CD4-positive, alpha-beta T cell treated with Interferon gamma for 1 hour (primary cell): ENCODE data around the gene ACTBL2.

Experiments used
- DNase-seq: peaks from one replicate; pipeline ENCODE4 v3.0.0-alpha.2; 2020

Gene ACTBL2

GRCh38 chr5:57446966-57447365 lies 35.6 kb downstream of the ACTBL2 start:
- no peak for DNase-seq

DNA sequence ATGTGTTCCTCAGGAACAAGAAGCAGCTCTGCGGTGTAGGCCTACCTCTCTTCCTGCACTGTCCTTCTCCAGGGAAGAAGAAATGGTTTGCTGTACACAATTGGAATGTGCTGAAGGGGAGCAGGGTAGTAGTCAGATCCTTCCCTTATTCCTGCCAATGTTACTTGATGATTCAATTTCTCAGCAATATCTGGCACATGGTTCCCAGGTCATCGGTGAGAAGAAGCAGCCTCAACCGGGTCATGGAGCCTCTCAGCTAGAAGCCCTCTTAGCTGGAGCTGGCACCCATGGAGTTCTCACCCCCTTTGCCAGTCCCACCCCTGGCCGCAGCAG lies 36.9 kb downstream of the ACTBL2 start:
- no peak for DNase-seq

DNA sequence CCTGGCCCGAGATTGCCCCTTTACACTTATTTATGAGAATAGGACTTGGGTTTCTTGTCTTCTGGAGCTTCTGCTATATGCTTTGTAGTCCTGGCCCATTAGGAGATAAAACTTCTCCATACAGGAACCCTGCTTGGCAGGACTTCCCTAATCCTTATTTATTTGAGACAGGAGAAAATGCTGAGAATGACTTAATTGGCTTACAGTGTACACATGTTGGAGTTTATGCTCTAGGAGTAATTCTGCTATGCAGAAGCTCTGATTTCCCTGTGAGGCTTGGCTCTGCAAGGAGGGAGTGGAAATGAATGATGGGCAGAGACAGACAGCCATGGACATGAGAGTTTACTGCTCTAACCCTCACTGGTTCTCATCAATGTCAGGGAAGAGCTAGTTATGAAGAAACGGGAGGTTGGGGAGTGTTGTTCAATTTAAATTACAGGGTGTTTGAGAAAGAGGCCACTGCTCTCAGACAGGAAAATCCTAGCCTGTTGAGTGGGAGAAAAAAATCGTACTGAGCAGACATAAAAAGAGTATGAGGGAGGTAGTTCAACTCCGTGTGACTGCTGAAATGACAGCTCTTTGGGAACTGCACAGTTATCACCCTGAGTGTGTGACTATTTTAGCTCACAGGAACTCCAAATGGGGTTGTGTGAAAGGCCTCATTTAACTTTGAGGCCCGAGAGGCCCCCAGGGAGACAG lies 37.5 kb downstream of the ACTBL2 start:
- no peak for DNase-seq

- DNase-seq, result no peak
Observed at GRCh38 chr5:57442080-57442839, 40.4 kb downstream of the ACTBL2 start.

DNA sequence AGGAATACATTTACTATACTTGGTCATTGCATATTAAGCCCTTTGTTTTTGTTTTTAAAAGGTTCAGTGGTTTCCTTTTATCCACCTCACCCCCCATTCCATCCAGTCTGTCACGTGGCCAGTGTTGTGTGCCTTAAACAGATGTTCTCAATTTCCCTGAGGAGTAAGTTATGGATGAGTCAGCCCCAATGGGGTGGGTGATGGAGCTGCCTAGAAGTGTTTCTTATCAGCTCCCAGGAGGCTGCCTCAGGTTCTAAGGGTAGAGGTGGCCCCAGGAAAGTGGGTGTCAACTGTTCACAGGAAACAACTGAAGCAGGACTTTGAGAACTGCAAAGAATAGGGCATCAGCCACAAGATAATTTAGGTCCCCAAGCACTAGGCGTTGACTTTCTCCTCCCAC lies 41.1 kb downstream of the ACTBL2 start:
- DNase-seq, result no peak

- DNase-seq, result no peak
Observed at GRCh38 chr5:57439601-57440000, 43.0 kb downstream of the ACTBL2 start.

GRCh38 chr5:57437976-57438805 lies 44.4 kb downstream of the ACTBL2 start:
- no peak for DNase-seq

DNA sequence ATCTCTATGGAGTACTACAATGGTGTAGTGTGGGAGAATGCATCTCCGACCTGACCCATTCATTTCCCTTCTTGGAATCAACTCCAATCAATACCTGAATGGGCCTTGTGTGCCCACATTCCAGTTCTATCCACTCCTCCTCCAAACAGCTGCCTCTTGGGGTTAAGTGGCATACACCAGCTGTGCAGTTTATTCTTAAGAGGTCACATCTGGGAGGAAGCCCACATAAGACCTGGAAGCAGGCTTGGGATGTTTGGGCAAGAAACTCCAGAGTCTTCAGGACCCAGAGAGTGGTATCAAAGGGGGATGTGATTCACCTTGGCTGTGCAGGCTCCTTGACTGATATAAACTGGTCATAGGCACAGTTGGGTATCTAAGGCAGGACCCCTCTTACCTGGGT lies 46.0 kb downstream of the ACTBL2 start:
- DNase-seq, result no peak

- DNase-seq, result no peak
Observed at GRCh38 chr5:57435701-57436134, 46.9 kb downstream of the ACTBL2 start.

DNA sequence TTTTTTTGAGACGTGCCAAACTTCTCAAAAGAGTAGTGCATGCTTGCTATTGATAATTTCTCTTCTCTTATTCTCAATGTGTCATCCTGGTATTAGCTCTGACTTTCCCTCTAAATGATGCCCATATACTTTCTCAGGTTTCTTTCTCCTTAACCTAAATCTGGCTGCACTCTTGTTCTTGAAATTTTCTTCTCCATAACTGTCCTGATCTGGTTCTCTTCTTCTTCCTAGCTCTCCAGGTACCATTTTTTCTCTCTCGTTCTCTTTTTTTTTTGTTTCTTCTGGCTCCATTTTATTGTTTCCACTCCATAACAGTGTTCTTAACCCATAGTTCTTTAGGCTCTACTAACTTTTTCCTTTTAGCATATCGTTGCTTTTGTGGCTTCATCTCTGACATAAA lies 47.9 kb downstream of the ACTBL2 start:
- no peak for DNase-seq

DNA sequence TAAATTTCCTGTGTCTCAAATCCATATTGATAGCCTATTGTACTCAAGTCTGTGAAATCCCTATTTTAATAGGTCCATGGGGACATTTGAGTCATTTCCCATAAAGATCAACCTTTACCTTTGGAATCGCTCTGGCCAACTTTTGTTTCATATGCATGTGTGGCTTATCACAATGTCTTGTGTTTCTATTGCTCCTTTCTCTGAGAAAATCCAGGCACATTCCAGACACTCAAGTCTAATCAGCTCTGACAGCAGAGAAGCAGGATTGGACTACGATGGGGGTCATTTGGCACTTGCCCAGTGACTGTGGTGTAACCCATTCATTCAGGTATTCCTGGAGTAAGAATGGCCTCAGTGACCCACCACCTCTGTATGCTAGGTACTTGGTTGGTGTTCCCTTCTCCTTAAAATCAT lies 48.4 kb downstream of the ACTBL2 start:
- DNase-seq, result no peak

- no peak for DNase-seq
Observed at GRCh38 chr5:57432876-57433275, 49.7 kb downstream of the ACTBL2 start.

DNA sequence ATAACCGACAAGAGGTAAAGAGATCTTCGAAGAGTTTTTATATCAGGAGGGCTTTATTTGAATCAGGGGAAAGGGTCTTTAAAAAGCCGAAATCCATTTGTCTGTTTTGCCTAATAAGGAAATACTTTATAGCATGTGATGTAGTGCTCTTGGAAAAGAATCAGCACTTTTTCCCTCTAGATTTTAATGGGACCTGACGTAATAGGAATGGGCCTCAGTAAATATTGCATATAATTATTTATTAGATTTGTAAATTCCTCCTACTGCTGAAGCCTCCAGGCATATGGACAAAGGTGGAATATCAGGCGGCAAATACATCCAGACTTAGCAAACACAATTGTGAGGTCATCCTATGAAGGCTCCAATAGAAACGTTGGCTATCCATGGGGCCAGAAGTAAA lies 50.9 kb downstream of the ACTBL2 start:
- no peak for DNase-seq
